ENCODE data around the gene PARP11.

The PARP11 gene

DNA sequence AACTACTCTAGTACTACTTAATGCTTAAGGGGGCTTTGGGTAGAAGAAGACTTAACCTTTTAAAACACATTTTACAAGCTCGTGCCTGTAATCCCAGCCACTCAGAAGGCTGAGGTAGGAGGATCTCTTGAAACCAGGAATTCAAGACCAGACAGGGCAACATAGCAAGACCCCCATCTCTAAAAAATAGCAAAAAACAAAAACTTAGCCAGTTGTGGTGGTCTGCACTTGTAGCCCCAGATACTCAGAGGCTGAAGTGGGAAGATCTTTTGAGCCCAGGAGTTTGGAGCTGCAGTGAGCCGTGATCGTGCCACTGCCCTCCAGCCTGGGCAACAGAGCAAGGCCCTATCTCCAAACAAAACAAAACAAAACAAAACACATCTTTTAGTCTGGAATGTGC, 39.7 kb upstream of the PARP11 start:
- no peak for DNase-seq (ENCODE audit: low read depth)
- no peak overlapping the region for H3K4me3 ChIP-seq (ENCODE audit: low read length)
- TF ChIP-seq CTCF (conservative IDR thresholded peaks at IDR 0.05; ENCODE audit: low read length): no peak

DNA sequence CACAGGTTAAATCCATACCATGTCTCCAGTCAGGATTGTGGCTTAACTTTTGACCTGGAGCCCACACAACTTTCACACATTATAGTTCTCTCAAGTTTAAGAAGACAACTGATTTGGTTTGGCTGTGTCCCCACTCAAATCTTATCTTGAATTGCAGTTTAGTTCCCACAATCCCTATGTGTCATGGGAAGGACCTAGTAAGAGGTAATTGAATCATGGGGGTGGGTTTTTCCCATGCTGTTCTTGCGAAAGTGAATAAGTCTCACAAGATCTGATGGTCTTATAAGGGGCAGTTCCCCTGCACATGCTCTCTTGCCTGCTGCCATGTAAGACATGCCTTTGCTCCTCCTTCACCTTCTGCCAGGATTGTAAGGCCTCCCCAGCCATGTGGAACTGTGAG, 38.2 kb upstream of the PARP11 start:
- no peak overlapping the region for H3K4me3 ChIP-seq (ENCODE audit: low read length)
- no peak for TF ChIP-seq CTCF (conservative IDR thresholded peaks at IDR 0.05; ENCODE audit: low read length)
- no peak for DNase-seq (ENCODE audit: low read depth)

GRCh38 chr12:3905664-3906063, 32.5 kb upstream of the PARP11 start:
- no peak for TF ChIP-seq CTCF (conservative IDR thresholded peaks at IDR 0.05; ENCODE audit: low read length)
- no peak overlapping the region for H3K4me3 ChIP-seq (ENCODE audit: low read length)
- no peak for DNase-seq (ENCODE audit: low read depth)

- no peak overlapping the region for H3K4me3 ChIP-seq (ENCODE audit: low read length)
- TF ChIP-seq CTCF (conservative IDR thresholded peaks at IDR 0.05; ENCODE audit: low read length): no peak
- no peak for DNase-seq (ENCODE audit: low read depth)
These were observed 31.8 kb upstream of the PARP11 start for GRCh38 chr12:3904999-3905398.

- DNase-seq (ENCODE audit: low read depth): no peak
These were observed 29.7 kb upstream of the PARP11 start for GRCh38 chr12:3902921-3903320.

DNA sequence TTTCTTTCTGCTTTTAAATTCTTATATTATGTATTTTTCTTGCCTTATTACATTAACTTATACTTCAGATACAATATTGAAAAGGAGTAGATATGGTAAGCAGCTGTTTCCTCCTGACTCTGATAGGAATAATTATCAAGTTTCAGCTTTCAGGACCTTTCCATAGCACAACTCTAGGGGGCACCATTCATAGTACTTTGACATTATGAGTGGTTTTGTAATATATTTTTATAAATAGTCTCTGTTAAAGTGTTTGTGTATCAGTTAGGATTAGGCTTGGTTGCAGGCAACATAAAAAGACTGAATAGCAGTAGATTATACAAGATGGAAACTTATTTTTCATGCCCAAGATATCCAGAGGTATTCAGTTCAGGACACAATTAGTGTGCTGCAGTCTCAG, 27.9 kb upstream of the PARP11 start:
- DNase-seq (ENCODE audit: low read depth): no peak
- no peak for TF ChIP-seq CTCF (conservative IDR thresholded peaks at IDR 0.05; ENCODE audit: low read length)

More at GRCh38 chr12:3902921-3903320, 29.7 kb upstream of the PARP11 start:
- no peak overlapping the region for H3K4me3 ChIP-seq (ENCODE audit: low read length)
- no peak for TF ChIP-seq CTCF (conservative IDR thresholded peaks at IDR 0.05; ENCODE audit: low read length)

DNA sequence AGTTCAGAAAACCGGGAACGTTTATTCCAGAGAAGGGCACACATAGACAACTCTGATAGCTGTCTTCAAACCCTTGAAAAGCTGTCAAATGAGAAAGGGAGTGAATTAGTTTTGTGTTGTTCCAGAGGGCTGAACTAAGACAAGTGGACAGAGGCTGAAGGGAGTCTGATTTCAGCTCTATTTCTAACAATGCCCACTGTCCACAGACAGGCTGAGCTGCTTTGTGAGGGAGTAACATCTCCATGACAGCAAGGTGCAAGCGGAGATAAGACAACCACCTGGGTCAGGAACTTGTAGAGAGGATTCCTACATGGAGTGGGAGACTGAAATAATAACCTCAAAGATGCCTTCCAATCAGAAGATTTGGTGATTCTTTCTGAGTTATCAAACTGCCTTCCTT, 25.6 kb upstream of the PARP11 start:
- DNase-seq (ENCODE audit: low read depth): no peak
- TF ChIP-seq CTCF (conservative IDR thresholded peaks at IDR 0.05; ENCODE audit: low read length): no peak
- no peak overlapping the region for H3K4me3 ChIP-seq (ENCODE audit: low read length)

More for the DNA sequence above, 27.9 kb upstream of the PARP11 start:
- no peak overlapping the region for H3K4me3 ChIP-seq (ENCODE audit: low read length)
